Esophagus squamous epithelium (tissue), 5 donors: ENCODE measurements around the gene OTOS. TPM values are rescaled to one million over a fixed set of nuclear protein-coding genes. Genes with fewer than 3 reads are reported as not detected.

Experiments
- DNase-seq: peaks from one replicate; lab custom pipeline; 2025; lab: John Stamatoyannopoulos, UW
- H3K27ac ChIP-seq, 4 donors: fragments of 200-600 bp; sonication (generic); one replicate each; pipeline ENCODE4 v1.5.1; 2016 to 2019; ENCODE audit warnings: mild to moderate bottlenecking in 1 of 4
- H3K27me3 ChIP-seq, 4 donors: fragments of 200-600 bp; sonication (generic); 1 replicate in 3 of 4; 2 replicates in 1 of 4; pipeline versions ENCODE4 v1.5.1 to v1.6.0; 2017 to 2021; ENCODE audit warnings: antibody characterized with exemption in 1 of 4
- H3K36me3 ChIP-seq, 3 donors: fragments of 200-600 bp; sonication (generic); one replicate each; pipeline ENCODE4 v1.5.1; 2016 to 2019
- H3K4me1 ChIP-seq, 3 donors: fragments of 200-600 bp; sonication (generic); one replicate each; pipeline ENCODE4 v1.5.1; 2017 to 2019
- H3K4me3 ChIP-seq, 4 donors: fragments of 200-600 bp; sonication (generic); 1 replicate in 3 of 4; 2 replicates in 1 of 4; pipeline ENCODE4 v1.5.1; 2016 to 2019; ENCODE audit warnings: mild to moderate bottlenecking in 2 of 4, moderate library complexity in 1 of 4
- H3K9me3 ChIP-seq, 3 donors: fragments of 200-600 bp; sonication (generic); one replicate each; pipeline ENCODE4 v1.5.1; 2016 to 2019
- POLR2A ChIP-seq, 4 donors: fragments of 450-650 bp; IDR thresholded peaks; one replicate each; pipeline ENCODE4 v1.6.1; 2017; ENCODE audit warnings: antibody characterized with exemption in 4 of 4, mild to moderate bottlenecking in 4 of 4, moderate library complexity in 3 of 4
- WGBS, 2 donors: methylation state at CpG; one replicate each; pipeline ENCODE4 v1.1.5; 2018; 5-methylcytosine and 5-hydroxymethylcytosine counted together
- intact Hi-C: fragments of 100-400 bp; cut with DNase I; formaldehyde crosslinking; loops from one replicate; pipeline ENCODE4 v1.15.0; 2022
- total RNA-seq, 4 donors: library from RNA; depleted of rRNA; stranded (reverse); fragments of >200 nt; gene quantifications; one replicate each; pipeline ENCODE4 v1.1.0, GENCODE V29; 2016
- TF ChIP-seq, protein P1 (sequence below), 6 experiments: fragments of 450-650 bp in 4 of 6; fragments of 200-600 bp in 2 of 6; sonication (generic) in 2 of 6; IDR thresholded peaks; one replicate each; pipeline ENCODE4 v1.5.1; 2016 to 2019; ENCODE audit warnings: antibody characterized with exemption in 6 of 6, mild to moderate bottlenecking in 4 of 6, moderate library complexity in 4 of 6
- donor health status: DM: yes; HTN: yes; CAD: no.

The OTOS gene
- total RNA-seq, 4 donors from 2014 or later: not detected

DNA sequence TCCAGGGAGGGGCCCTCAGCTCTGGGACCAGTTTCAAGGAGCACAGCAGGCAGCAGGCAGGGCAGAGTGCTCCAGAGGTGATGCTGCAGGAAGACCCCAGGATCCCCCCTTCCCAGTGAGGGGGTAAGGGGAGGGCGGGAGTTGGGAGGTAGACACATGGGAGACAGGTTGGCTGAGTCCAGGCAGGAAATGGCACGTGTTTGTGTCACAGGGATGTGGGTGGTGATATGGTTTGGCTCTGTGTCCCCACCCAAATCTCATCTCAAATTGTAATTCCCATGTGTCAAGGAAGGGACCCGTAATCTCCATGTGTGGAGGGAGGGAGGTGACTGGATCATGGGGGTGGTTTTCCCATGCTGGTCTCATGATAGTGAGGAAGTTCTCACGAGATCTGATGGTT lies 25.2 kb upstream of the OTOS start:
- no peaks in the 10 kb centered on the region for H3K9me3 ChIP-seq
- no peaks in the 10 kb centered on the region for H3K4me1 ChIP-seq
- no peak for TF ChIP-seq POLR2A (IDR thresholded peaks at IDR 0.05)
- TF ChIP-seq, protein P1, sequence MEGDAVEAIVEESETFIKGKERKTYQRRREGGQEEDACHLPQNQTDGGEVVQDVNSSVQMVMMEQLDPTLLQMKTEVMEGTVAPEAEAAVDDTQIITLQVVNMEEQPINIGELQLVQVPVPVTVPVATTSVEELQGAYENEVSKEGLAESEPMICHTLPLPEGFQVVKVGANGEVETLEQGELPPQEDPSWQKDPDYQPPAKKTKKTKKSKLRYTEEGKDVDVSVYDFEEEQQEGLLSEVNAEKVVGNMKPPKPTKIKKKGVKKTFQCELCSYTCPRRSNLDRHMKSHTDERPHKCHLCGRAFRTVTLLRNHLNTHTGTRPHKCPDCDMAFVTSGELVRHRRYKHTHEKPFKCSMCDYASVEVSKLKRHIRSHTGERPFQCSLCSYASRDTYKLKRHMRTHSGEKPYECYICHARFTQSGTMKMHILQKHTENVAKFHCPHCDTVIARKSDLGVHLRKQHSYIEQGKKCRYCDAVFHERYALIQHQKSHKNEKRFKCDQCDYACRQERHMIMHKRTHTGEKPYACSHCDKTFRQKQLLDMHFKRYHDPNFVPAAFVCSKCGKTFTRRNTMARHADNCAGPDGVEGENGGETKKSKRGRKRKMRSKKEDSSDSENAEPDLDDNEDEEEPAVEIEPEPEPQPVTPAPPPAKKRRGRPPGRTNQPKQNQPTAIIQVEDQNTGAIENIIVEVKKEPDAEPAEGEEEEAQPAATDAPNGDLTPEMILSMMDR (IDR thresholded peaks at IDR 0.05): no peak
- intact Hi-C loops: no loop called here
- no peak overlapping the region for H3K4me3 ChIP-seq
- DNase-seq: no peak
- WGBS, 2 donors: 41 to 42% methylated on average over 3 of the region's 4 CpGs
- H3K27ac ChIP-seq: no peak overlapping the region
- H3K36me3 ChIP-seq: no peaks in the 10 kb centered on the region
- H3K27me3 ChIP-seq: peaks cover 0 to 59% (median 0%) of the 10 kb centered on the region in 4 donors

DNA sequence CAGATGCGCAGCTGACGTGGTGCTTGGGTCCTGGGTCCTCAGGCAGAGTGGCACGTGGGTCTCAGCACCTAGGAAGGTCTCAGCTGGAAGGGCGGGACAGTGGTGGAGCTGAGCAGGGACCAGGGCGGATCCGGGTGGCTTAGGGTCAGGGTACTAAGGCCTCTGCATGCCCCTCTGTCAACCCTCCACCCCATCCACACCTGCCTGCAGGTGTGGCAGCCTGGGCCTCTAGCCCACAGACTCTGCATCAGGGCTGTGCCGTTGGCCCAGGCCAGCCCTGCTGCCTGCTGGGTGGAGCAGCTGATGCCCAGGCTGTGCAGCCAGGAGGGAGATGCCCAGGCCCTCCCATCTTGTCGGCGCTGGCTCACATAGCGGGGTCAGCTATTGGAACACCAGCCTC lies 24.6 kb upstream of the OTOS start:
- no peaks in the 10 kb centered on the region for H3K9me3 ChIP-seq
- intact Hi-C loops: no loop called here

DNA sequence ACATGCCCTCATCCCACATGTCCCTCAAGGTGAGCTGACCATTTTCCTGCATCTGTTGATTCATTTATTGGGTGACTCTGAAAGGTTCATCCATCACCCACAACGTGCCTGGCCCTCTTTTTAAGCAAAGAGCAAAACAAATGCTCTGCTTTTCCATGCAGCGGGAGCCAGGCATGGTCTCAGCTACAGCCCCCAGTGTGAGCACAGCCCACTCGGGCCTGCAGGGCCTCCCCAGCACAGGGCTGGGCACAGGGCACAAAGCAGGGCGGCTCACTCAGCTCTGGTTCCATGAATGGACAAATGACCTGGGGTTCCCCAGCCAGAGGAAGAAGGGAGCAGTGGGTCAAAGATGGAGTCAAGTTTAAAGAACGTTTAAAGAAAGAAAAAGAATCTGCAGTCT lies 24.1 kb upstream of the OTOS start:
- H3K27me3 ChIP-seq: peaks cover 0 to 59% (median 0%) of the 10 kb centered on the region in 4 donors
- TF ChIP-seq, protein P1 (IDR thresholded peaks at IDR 0.05): no peak
- TF ChIP-seq POLR2A (IDR thresholded peaks at IDR 0.05): no peak
- no peak for DNase-seq
- 48% methylated on average over 4 to 5 of the region's 5 CpGs for WGBS, 2 donors
- H3K4me3 ChIP-seq: no peak overlapping the region
- H3K27ac ChIP-seq: no peak overlapping the region
- H3K36me3 ChIP-seq: no peaks in the 10 kb centered on the region
- H3K4me1 ChIP-seq: no peaks in the 10 kb centered on the region
- H3K9me3 ChIP-seq: no peaks in the 10 kb centered on the region
- intact Hi-C loops: no loop called here

More for the DNA sequence above, 24.6 kb upstream of the OTOS start:
- no peaks in the 10 kb centered on the region for H3K36me3 ChIP-seq
- H3K27me3 ChIP-seq: peaks cover 0 to 59% (median 0%) of the 10 kb centered on the region in 4 donors
- 87 to 100% methylated on average over 1 to 6 of the region's 10 CpGs for WGBS, 2 donors
- no peak overlapping the region for H3K27ac ChIP-seq
- no peaks in the 10 kb centered on the region for H3K4me1 ChIP-seq
- TF ChIP-seq POLR2A (IDR thresholded peaks at IDR 0.05): no peak
- TF ChIP-seq, protein P1 (IDR thresholded peaks at IDR 0.05): no peak
- H3K4me3 ChIP-seq: no peak overlapping the region
- no peak for DNase-seq

DNA sequence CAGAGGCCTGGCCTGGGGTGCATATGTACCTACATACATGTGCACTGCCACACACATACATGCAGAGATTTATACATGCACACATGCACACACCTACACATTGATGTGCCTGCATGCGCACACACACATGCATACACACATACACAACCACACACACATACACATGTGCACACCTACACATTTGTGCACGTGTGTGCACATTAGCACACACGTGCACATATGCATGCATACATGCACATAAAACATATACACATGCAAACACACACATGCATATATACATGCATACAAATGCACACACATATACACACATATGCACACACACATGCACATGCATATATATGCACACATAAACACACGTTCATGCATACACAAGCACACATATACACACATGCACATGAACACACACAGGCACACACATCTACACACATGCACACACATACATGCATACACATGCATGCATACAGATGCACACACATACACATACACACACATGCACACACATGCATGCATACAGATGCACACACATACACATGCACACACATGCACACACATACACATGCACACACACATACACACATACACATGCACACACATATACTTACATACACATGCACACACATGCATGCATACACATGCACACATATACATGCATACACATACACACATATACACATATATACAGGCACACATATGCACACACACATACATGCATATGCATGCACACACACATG lies 23.6 kb upstream of the OTOS start:
- Histone ChIP-seq H3K4me3 (no peak overlapping the region), H3K9me3 (no peaks in the 10 kb centered on the region), H3K27me3 (peaks cover 0 to 59% (median 0%) of the 10 kb centered on the region in 4 donors), H3K4me1 (no peaks in the 10 kb centered on the region), H3K27ac (no peak overlapping the region), H3K36me3 (no peaks in the 10 kb centered on the region)
- DNase-seq: no peak
- WGBS, 2 donors: 89 to 91% methylated on average over 4 of the region's 4 CpGs
- intact Hi-C loops: no loop called here
- no peak for TF ChIP-seq POLR2A (IDR thresholded peaks at IDR 0.05)
- TF ChIP-seq, protein P1 (IDR thresholded peaks at IDR 0.05): no peak

DNA sequence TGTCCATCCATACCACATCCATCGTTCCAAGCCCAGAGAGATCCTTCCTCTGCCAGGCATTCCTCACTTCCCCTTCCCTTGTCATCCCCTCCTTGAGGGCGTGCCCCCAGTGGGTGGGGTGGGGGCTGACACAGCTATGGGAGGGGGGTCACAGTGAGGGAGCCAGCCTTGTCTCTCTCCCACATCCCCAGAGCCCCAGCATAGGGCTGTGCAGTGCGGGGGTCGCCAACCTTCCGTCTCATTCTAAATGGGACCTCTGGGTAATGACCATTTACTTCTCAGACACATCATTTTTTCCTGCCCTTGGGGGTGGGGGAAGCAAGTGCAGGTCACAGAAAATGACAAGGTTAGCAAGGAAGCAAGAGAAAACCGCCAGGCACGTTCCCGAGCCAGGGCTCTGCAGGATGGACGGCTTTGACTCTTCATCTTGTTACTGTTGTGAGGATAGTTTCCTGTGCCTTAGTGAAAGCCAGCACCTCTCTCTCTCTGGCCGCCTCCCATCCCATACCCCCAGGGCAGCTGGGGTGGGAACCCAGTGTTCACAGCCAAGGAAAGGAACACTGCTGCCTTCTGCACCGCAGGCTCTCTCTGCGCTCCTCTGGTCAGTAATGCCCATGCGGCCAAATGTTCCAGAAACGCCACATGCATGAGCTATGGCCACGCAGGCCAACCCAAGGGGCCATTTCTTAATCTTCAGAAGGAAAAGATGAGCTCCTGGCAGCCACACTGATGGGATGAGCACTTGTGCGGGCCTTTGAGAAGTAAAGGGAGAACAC lies 22.7 kb upstream of the OTOS start:
- 44 to 56% methylated on average over 5 to 11 of the region's 16 CpGs for WGBS, 2 donors
- Histone ChIP-seq H3K4me3 (no peak overlapping the region), H3K4me1 (no peaks in the 10 kb centered on the region), H3K27ac (no peak overlapping the region), H3K27me3 (peaks cover 0 to 52% (median 0%) of the 10 kb centered on the region in 4 donors), H3K36me3 (no peaks in the 10 kb centered on the region), H3K9me3 (no peaks in the 10 kb centered on the region)
- TF ChIP-seq, protein P1 (IDR thresholded peaks at IDR 0.05): no peak
- no peak for TF ChIP-seq POLR2A (IDR thresholded peaks at IDR 0.05)
- intact Hi-C loops: no loop called here
- DNase-seq: no peak
